H1 (cell line): ENCODE results near the gene ADARB2. TPM values are rescaled to one million over a fixed set of nuclear protein-coding genes. Genes with fewer than 3 reads are reported as not detected.

Experiments
- CTCF ChIA-PET: fragments of 300-600 bp; sonication (Branson Sonifier 250); formaldehyde crosslinking; loops from one replicate; lab custom pipeline; 2021; ENCODE audit not compliant: partially characterized antibody; lab: Charles Lee
- POLR2A ChIA-PET: fragments of 300-600 bp; sonication (Branson Sonifier 250); formaldehyde crosslinking; loops from one replicate; lab custom pipeline; 2021; ENCODE audit warnings: inconsistent platforms; ENCODE audit not compliant: partially characterized antibody; lab: Charles Lee
- DNase-seq, 2 experiments: peaks; one replicate each; pipeline versions ENCODE4 v3.0.0 to v3.0.0-alpha.2; 2010 to 2022; ENCODE audit warnings: low spot score in 2 of 2, low read depth in 1 of 2, mixed read lengths in 1 of 2
- FAIRE-seq: peaks from 2 replicates; lab custom pipeline; 2011; peaks lifted over from hg19 to GRCh38; lab: Jason Lieb, UNC
- H2AFZ ChIP-seq: 2 replicates; pipeline ENCODE4 v1.8.1; 2012; ENCODE audit warnings: low read length, inconsistent platforms
- H2AK5ac ChIP-seq: 2 replicates; pipeline ENCODE4 v1.6.1; 2013; ENCODE audit warnings: low read depth, low read length
- H2BK120ac ChIP-seq: replicated peaks from 2 replicates; pipeline ENCODE3; 2013; ENCODE audit warnings: low read depth, low read length, inconsistent platforms
- H2BK12ac ChIP-seq: 2 replicates; pipeline ENCODE4 v1.6.1; 2013; ENCODE audit warnings: low read depth, low read length
- H2BK15ac ChIP-seq: 2 replicates; pipeline ENCODE4 v1.6.1; 2013; ENCODE audit warnings: low read length
- H2BK20ac ChIP-seq: 2 replicates; pipeline ENCODE4 v1.6.1; 2013; ENCODE audit warnings: low read length
- H2BK5ac ChIP-seq: 2 replicates; pipeline ENCODE4 v1.6.1; 2013; ENCODE audit warnings: low read depth, low read length
- H3K14ac ChIP-seq: 2 replicates; pipeline ENCODE4 v1.6.1; 2013; ENCODE audit warnings: inconsistent platforms; ENCODE audit not compliant: insufficient read length
- H3K18ac ChIP-seq: 2 replicates; pipeline ENCODE4 v1.6.1; 2013; ENCODE audit warnings: low read length; ENCODE audit errors: extremely low read depth
- H3K23ac ChIP-seq: 2 replicates; pipeline ENCODE4 v1.6.1; 2013; ENCODE audit warnings: inconsistent platforms; ENCODE audit not compliant: insufficient read length
- H3K23me2 ChIP-seq: 2 replicates; pipeline ENCODE4 v1.6.1; 2013; ENCODE audit warnings: low read depth, low read length
- H3K27ac ChIP-seq: 2 replicates; pipeline ENCODE4 v1.6.1; 2011; ENCODE audit warnings: low read depth, low read length, inconsistent platforms
- H3K27me3 ChIP-seq, 4 experiments: replicated peaks in 1 of 4; 1 replicate in 1 of 4; 2 replicates in 3 of 4; pipeline versions ENCODE4 v1.6.1 to v1.8.1; 2011 to 2013; ENCODE audit warnings: low read length in 3 of 4, mild to moderate bottlenecking in 3 of 4, inconsistent platforms in 2 of 4, mixed read lengths in 2 of 4, moderate library complexity in 1 of 4; ENCODE audit not compliant: control insufficient read depth in 3 of 4, insufficient read depth in 3 of 4; ENCODE audit errors: extremely low read depth in 1 of 4
- H3K36me3 ChIP-seq, 4 experiments: 2 replicates each; pipeline versions ENCODE4 v1.6.1 to v1.8.1; 2011 to 2013; ENCODE audit warnings: mild to moderate bottlenecking in 4 of 4, low read length in 3 of 4, moderate library complexity in 2 of 4, control low read depth in 1 of 4, inconsistent platforms in 1 of 4; ENCODE audit not compliant: insufficient read depth in 4 of 4, control insufficient read depth in 2 of 4
- H3K4ac ChIP-seq: replicated peaks from 2 replicates; pipeline ENCODE3; 2013; ENCODE audit warnings: low read length, low read depth, mixed read lengths, inconsistent platforms; ENCODE audit not compliant: insufficient read length
- H3K4me1 ChIP-seq, 4 experiments: replicated peaks in 1 of 4; 1 replicate in 1 of 4; 2 replicates in 3 of 4; pipeline versions ENCODE4 v1.6.1 to v1.8.1; 2011 to 2013; ENCODE audit warnings: low read length in 3 of 4, inconsistent platforms in 2 of 4, mixed read lengths in 1 of 4; ENCODE audit not compliant: insufficient read depth in 4 of 4, control insufficient read depth in 3 of 4
- H3K4me2 ChIP-seq, 2 experiments: 2 replicates each; pipeline versions ENCODE4 v1.6.1 to v1.8.1; 2011 to 2013; ENCODE audit warnings: low read depth in 2 of 2, low read length in 2 of 2, control low read depth in 1 of 2, inconsistent platforms in 1 of 2, mild to moderate bottlenecking in 1 of 2; ENCODE audit not compliant: insufficient read depth in 1 of 2
- H3K4me3 ChIP-seq, 4 experiments: fragments of 200-600, 300-600 bp in 1 of 4; sonication (generic), shearing (Covaris generic), sonication (Bioruptor Twin) in 1 of 4; 2 replicates each; pipeline versions ENCODE4 v1.5.1 to v1.8.1; 2011 to 2016; ENCODE audit warnings: low read length in 4 of 4, low read depth in 3 of 4, control low read depth in 2 of 4, inconsistent platforms in 2 of 4, mild to moderate bottlenecking in 2 of 4, mixed read lengths in 1 of 4, moderate library complexity in 1 of 4; ENCODE audit not compliant: insufficient read depth in 2 of 4; ENCODE audit errors: extremely low read depth in 1 of 4
- H3K56ac ChIP-seq: replicated peaks from 2 replicates; pipeline ENCODE3; 2013; ENCODE audit warnings: low read depth, mild to moderate bottlenecking, mixed read lengths, low read length, inconsistent platforms; ENCODE audit not compliant: insufficient read length
- H3K79me1 ChIP-seq: 2 replicates; pipeline ENCODE4 v1.6.1; 2013; ENCODE audit warnings: low read depth, low read length, control low read depth
- H3K79me2 ChIP-seq, 2 experiments: 2 replicates each; pipeline versions ENCODE4 v1.6.1 to v1.8.1; 2012 to 2013; ENCODE audit warnings: low read length in 2 of 2, mild to moderate bottlenecking in 2 of 2, inconsistent platforms in 1 of 2; ENCODE audit not compliant: insufficient read depth in 2 of 2, control insufficient read depth in 1 of 2
- H3K9ac ChIP-seq, 4 experiments: replicated peaks in 1 of 4; 1 replicate in 1 of 4; 2 replicates in 3 of 4; pipeline versions ENCODE4 v1.6.1 to v1.8.1; 2011 to 2013; ENCODE audit warnings: low read depth in 3 of 4, low read length in 3 of 4, control low read depth in 2 of 4, mild to moderate bottlenecking in 2 of 4, moderate library complexity in 2 of 4, inconsistent platforms in 1 of 4; ENCODE audit errors: extremely low read depth in 1 of 4
- H3K9me3 ChIP-seq, 2 experiments: 2 replicates each; pipeline versions ENCODE4 v1.6.1 to v1.8.1; 2012 to 2013; ENCODE audit warnings: mild to moderate bottlenecking in 2 of 2, moderate library complexity in 2 of 2, control low read depth in 1 of 2, inconsistent platforms in 1 of 2, low read depth in 1 of 2, low read length in 1 of 2, mixed read lengths in 1 of 2; ENCODE audit not compliant: insufficient read depth in 2 of 2
- H4K20me1 ChIP-seq, 2 experiments: replicated peaks in 1 of 2; 2 replicates each; pipeline versions ENCODE3 to v1.8.1; 2011 to 2013; ENCODE audit warnings: inconsistent platforms in 2 of 2, low read length in 2 of 2, mild to moderate bottlenecking in 1 of 2; ENCODE audit not compliant: insufficient read depth in 2 of 2, control insufficient read depth in 1 of 2
- H4K5ac ChIP-seq: 2 replicates; pipeline ENCODE4 v1.6.1; 2013; ENCODE audit warnings: low read length, low read depth, mixed read lengths, inconsistent platforms; ENCODE audit not compliant: insufficient read length
- H4K8ac ChIP-seq: 2 replicates; pipeline ENCODE4 v1.8.0; 2013; ENCODE audit warnings: mild to moderate bottlenecking, moderate library complexity, low read length, inconsistent platforms; ENCODE audit not compliant: insufficient read depth; ENCODE audit errors: extremely low read depth
- H4K91ac ChIP-seq: replicated peaks from 2 replicates; pipeline ENCODE3; 2013; ENCODE audit warnings: low read length, mixed read lengths, inconsistent platforms; ENCODE audit not compliant: insufficient read length
- CHD2 ChIP-seq: IDR thresholded peaks from 2 replicates; pipeline ENCODE4 v1.6.1; 2012; ENCODE audit warnings: low read length, improper control_type of control experiment
- HDAC2 ChIP-seq, 2 experiments: fragments of 300-600 bp in 1 of 2; sonication (generic) in 1 of 2; IDR thresholded peaks; 2 replicates each; pipeline ENCODE4 v1.6.1; 2011 to 2012; ENCODE audit warnings: low read depth in 2 of 2, low read length in 2 of 2, mild to moderate bottlenecking in 2 of 2, moderate library complexity in 2 of 2, borderline replicate concordance in 1 of 2, inconsistent platforms in 1 of 2
- NANOG ChIP-seq: IDR thresholded peaks from 2 replicates; pipeline ENCODE4 v1.6.1; 2011; ENCODE audit warnings: low read length, low read depth, mild to moderate bottlenecking, inconsistent platforms; ENCODE audit not compliant: insufficient read depth, poor library complexity, severe bottlenecking
- TEAD4 ChIP-seq: IDR thresholded peaks from 2 replicates; pipeline ENCODE4 v1.6.1; 2012; ENCODE audit warnings: low read depth, low read length, inconsistent platforms, mixed read lengths
- WGBS, 2 experiments: shearing (Covaris generic) in 1 of 2; methylation state at CpG; one replicate each; pipeline versions ENCODE4 v1.1.6 to v1.1.7; 2013 to 2015; ENCODE audit warnings: low lambda C conversion rate in 2 of 2, mixed read lengths in 2 of 2, inconsistent platforms in 1 of 2, low coverage in 1 of 2, missing lambda C conversion rate in 1 of 2; ENCODE audit not compliant: insufficient replicate concordance in 2 of 2, insufficient coverage in 1 of 2, insufficient read length in 1 of 2; ENCODE audit errors: extremely low coverage in 1 of 2, missing lambda C conversion rate in 1 of 2; 5-methylcytosine and 5-hydroxymethylcytosine counted together
- polyA plus RNA-seq, 7 experiments: library from polyadenylated mRNA; depleted of rRNA in 3 of 7; stranded (reverse) in 5 of 7; unstranded in 2 of 7; fragments of >200 nt in 5 of 7; fragments of 200-250 nt in 2 of 7; gene quantifications; 1 replicate in 5 of 7; 2 replicates in 1 of 7; 4 replicates in 1 of 7; pipeline versions ENCODE4 v1.2.1 to v1.2.3, GENCODE V29; 2011 to 2013; ENCODE audit warnings: missing spikeins in 2 of 7, mixed read lengths in 2 of 7
- total RNA-seq: library from RNA; stranded (reverse); fragmentation: NEBNext Ultra II Directional; extraction: Animal tissue kit (Norgen Biotek cat#: 25700); gene quantifications from 2 replicates; pipeline ENCODE4 v1.2.1, GENCODE V29; 2021

ADARB2 gene
- total and polyA plus RNA-seq, 2 of the 8 experiments (the other 6 are each of a cell fraction or from before 2014, with no cell fraction given), result 2.2 to 2.8 TPM

DNA sequence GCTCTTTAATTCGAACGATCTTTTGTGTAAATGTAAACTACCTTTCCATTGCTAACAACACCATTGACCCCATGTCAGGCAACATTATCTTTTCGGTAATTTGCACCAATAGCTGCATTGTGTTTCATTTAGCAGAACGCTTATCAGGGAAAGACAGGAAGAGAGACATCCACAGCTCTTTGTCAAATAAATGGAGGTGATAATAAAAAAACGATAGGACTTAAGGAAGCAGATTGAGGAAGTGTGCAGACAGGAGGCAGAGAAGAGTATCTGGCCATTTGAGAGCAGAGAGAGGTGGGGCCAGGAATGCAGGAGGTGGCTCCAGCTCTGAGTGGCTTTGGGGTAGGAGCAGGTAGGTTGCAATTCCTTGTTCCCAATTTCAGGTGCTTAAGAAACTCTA lies 37.5 kb upstream of the ADARB2 start:
- no peak for DNase-seq
- H3K4me3 ChIP-seq, result no peak overlapping the region
- H4K8ac ChIP-seq, result no peak overlapping the region
- no peak overlapping the region for H2BK20ac ChIP-seq
- no peak overlapping the region for H3K18ac ChIP-seq
- peaks cover 18 to 19% of the 10 kb centered on the region in 2 experiments for H3K9me3 ChIP-seq
- peak overlapping the region in 1 of 2 experiments; percentile 14; a peak in 1 of 4 replicates for H3K4me2 ChIP-seq
- 24% methylated on average over 5 of the region's 5 CpGs; no CpG with 5 or more reads in 1 of the 2 experiments for WGBS, 2 experiments
- POLR2A ChIA-PET, result interaction anchor here (0.6 to 1.1 kb wide), 2 partner anchors 27 to 28 kb away, joined by 3 read pairs; no protein-coding TSS in a partner anchor
- no peak overlapping the region for H2BK15ac ChIP-seq
- H3K9ac ChIP-seq, result no peak overlapping the region
- H3K36me3 ChIP-seq, result peaks cover 0 to 5% (median 0%) of the 10 kb centered on the region in 4 experiments; a peak in 2 of 8 replicates
- H3K23me2 ChIP-seq, result no peaks in the 10 kb centered on the region
- H2BK5ac ChIP-seq, result no peak overlapping the region; the same call in 1 of the 2 replicates
- no peak overlapping the region for H2AK5ac ChIP-seq
- H2BK12ac ChIP-seq, result no peak overlapping the region
- no peaks in the 10 kb centered on the region for H4K20me1 ChIP-seq
- no peak overlapping the region for H3K56ac ChIP-seq
- TF ChIP-seq HDAC2 (IDR thresholded peaks at IDR 0.05; ENCODE audit: borderline replicate concordance in 1 of 2, low read depth in 2 of 2, low read length in 2 of 2) (0 out of 4 replicates have a peak, but pooled peaks of 1 of the 2 experiments have one; percentile 51), CHD2 (no peak), NANOG (peak; percentile 71), TEAD4 (peak; percentile 65; the same call in 1 of the 2 replicates)
- TF ChIP-seq, all 59 proteins: peak for 3
- FAIRE-seq, result peak; percentile 71
- Histone ChIP-seq H3K79me2 (no peaks in the 10 kb centered on the region), H3K14ac (no peak overlapping the region), H2BK120ac (no peak overlapping the region), H3K23ac (no peak overlapping the region), H3K79me1 (no peaks in the 10 kb centered on the region), H3K27me3 (peaks cover 0 to 3% (median 0%) of the 10 kb centered on the region in 4 experiments; a peak in 3 of 7 replicates), H3K4ac (no peak overlapping the region), H4K5ac (no peak overlapping the region), H3K27ac (no peak overlapping the region), H4K91ac (no peak overlapping the region), H2AFZ (no peak overlapping the region), H3K4me1 (peaks cover 0 to 6% (median 1%) of the 10 kb centered on the region in 4 experiments; a peak in 3 of 7 replicates)
- CTCF ChIA-PET, result interaction anchor here (0.5 to 2.8 kb wide), 2 partner anchors 11 to 665 kb away, joined by 3 to 12 read pairs; no protein-coding TSS in a partner anchor
